ENCODE results near the gene ACER3.

The ACER3 gene

GRCh38 chr11:77071671-77072605 is 211.2 kb downstream of the ACER3 start:
- Histone ChIP-seq H3K4me1 (peaks cover 57 to 77% (median 70%) of the 10 kb centered on the region in 10 experiments), H3K27ac (peak overlapping the region in 9 of 11 experiments; percentile 31 to 74 (median 64); a peak in 19 of 22 replicates), H3K36me3 (no peaks in the 10 kb centered on the region), H3K9me3 (replicated peaks in 1 of 11) (no peaks in the 10 kb centered on the region), H3K9ac (peak overlapping the region in 10 of 11 experiments; percentile 10 to 62 (median 50); a peak in 14 of 22 replicates), H3K4me3 (no peak overlapping the region), H3K27me3 (no peaks in the 10 kb centered on the region), H3K4me2 (peak overlapping the region; percentile 67 to 95 (median 85)), H4K20me1 (peaks cover 0 to 21% (median 12%) of the 10 kb centered on the region in 11 experiments; a peak in 7 of 22 replicates)
- no peak for TF ChIP-seq Cebpa-rat (IDR thresholded peaks at IDR 0.05)

DNA sequence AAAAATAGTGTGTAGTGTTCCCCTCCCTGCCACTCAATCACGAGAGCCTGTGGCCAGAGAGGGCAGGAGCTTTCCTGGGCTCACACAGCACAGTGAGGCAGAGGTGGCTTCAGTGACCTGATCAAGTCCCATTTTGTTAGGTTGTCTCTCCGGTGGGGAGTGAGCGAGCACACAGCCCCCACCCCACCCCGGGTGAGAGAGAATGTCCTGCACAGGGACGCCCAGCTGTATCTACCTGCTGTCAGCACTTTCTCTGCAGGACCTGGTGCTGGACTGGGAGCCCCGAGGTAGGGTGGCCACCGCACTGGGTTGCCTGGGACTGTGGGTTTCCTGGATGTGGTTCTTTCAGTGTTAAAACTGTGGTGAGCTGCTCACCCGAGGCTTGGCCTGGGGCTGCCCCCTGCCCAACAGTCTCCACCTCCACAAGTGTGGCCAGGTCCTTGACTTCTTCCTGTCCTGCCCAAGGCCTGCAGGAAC is 212.2 kb downstream of the ACER3 start:
- no peak for TF ChIP-seq Cebpa-rat (IDR thresholded peaks at IDR 0.05)
- Histone ChIP-seq H3K4me3 (no peak overlapping the region; a peak in 1 of 20 replicates), H3K36me3 (no peaks in the 10 kb centered on the region), H3K9ac (peak overlapping the region; percentile 24 to 73 (median 51); a peak in 15 of 22 replicates), H3K27me3 (no peaks in the 10 kb centered on the region), H3K4me2 (peak overlapping the region; percentile 67 to 95 (median 85)), H4K20me1 (peaks cover 0 to 19% (median 12%) of the 10 kb centered on the region in 11 experiments; a peak in 7 of 22 replicates), H3K27ac (peak overlapping the region in 9 of 11 experiments; percentile 31 to 74 (median 64); a peak in 19 of 22 replicates), H3K9me3 (replicated peaks in 1 of 11) (0 out of 22 replicates have a peak, but pooled peaks cover 0 to under 1% (median 0%) of the 10 kb centered on the region in 11 experiments), H3K4me1 (peaks cover 52 to 71% (median 63%) of the 10 kb centered on the region in 10 experiments)

DNA sequence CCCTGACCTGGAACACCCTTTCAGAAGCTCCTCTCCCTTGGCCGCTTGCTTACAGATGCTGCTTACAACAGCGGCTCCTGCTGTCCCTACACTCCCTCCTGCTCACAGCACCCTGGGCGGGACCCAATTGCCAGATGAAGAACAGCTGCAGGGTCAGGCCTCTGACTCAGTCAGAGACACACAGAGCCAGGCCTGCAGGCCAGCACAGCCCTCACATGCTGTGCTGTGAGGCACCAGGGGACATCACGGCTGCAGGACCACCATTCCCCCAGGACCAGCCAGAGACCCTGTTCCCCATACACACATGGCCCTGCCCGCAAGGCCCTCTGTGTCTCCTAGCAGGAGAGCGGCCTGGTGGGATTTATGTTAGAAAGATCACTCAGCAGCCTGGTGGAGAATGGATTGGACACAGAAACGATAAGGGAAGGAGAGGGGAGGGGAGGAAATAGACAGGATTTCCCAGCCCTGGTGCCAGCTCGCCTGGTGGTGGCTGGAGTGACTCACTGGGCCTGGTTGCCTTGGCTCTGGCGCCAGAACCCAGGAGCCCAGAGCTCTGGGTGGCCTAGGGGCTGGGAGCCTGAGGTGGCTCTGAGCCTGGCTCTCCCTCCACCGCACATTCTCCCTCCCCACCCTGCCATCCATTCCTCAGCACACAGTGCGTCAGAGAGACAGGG is 212.7 kb downstream of the ACER3 start:
- Histone ChIP-seq H3K9me3 (replicated peaks in 1 of 11) (peaks cover 0 to 6% (median 5%) of the 10 kb centered on the region in 11 experiments; a peak in 9 of 22 replicates), H3K9ac (peak overlapping the region; percentile 24 to 73 (median 51); a peak in 21 of 22 replicates), H3K4me1 (peaks cover 46 to 65% (median 57%) of the 10 kb centered on the region in 10 experiments), H3K4me2 (peak overlapping the region; percentile 67 to 95 (median 85)), H3K27ac (peak overlapping the region in 10 of 11 experiments; percentile 13 to 74 (median 64); a peak in 17 of 22 replicates), H4K20me1 (peaks cover 0 to 14% (median 8%) of the 10 kb centered on the region in 11 experiments; a peak in 7 of 22 replicates), H3K27me3 (no peaks in the 10 kb centered on the region), H3K36me3 (no peaks in the 10 kb centered on the region; a peak in 1 of 22 replicates), H3K4me3 (no peak overlapping the region)
- TF ChIP-seq Cebpa-rat (IDR thresholded peaks at IDR 0.05): no peak

DNA sequence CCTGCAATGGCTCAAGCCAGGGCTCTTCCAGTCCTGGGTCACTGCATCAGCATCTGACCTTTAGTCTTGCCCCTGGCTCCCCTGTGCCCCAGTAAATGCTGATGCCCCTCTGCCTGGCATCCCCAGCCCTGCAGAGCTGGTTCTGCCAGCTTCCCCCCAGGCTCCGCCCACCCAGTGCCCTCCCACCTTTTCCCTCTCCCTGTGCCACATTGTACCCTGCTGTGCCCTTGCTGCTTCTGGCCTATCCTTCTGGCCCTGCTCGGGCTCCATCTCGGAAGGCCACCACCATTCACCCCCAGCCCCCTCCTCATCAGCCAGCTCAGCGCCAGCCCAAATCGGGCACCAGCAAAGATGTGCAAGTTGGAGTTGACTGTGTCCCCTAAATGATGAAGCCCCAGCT is 213.5 kb downstream of the ACER3 start:
- Histone ChIP-seq H3K36me3 (no peaks in the 10 kb centered on the region; a peak in 1 of 22 replicates), H3K9me3 (replicated peaks in 1 of 11) (peaks cover 0 to 9% (median 5%) of the 10 kb centered on the region in 11 experiments; a peak in 9 of 22 replicates), H3K4me1 (peaks cover 40 to 58% (median 50%) of the 10 kb centered on the region in 10 experiments), H3K27me3 (no peaks in the 10 kb centered on the region), H3K9ac (peak overlapping the region in 10 of 11 experiments; percentile 13 to 73 (median 50); a peak in 13 of 22 replicates), H4K20me1 (peaks cover 0 to 11% (median under 1%) of the 10 kb centered on the region in 11 experiments; a peak in 4 of 22 replicates), H3K27ac (peak overlapping the region in 6 of 11 experiments; percentile 63 to 74 (median 66); a peak in 6 of 22 replicates), H3K4me3 (no peak overlapping the region), H3K4me2 (peak overlapping the region; percentile 67 to 95 (median 85); a peak in 18 of 22 replicates)
- TF ChIP-seq Cebpa-rat (IDR thresholded peaks at IDR 0.05): no peak

DNA sequence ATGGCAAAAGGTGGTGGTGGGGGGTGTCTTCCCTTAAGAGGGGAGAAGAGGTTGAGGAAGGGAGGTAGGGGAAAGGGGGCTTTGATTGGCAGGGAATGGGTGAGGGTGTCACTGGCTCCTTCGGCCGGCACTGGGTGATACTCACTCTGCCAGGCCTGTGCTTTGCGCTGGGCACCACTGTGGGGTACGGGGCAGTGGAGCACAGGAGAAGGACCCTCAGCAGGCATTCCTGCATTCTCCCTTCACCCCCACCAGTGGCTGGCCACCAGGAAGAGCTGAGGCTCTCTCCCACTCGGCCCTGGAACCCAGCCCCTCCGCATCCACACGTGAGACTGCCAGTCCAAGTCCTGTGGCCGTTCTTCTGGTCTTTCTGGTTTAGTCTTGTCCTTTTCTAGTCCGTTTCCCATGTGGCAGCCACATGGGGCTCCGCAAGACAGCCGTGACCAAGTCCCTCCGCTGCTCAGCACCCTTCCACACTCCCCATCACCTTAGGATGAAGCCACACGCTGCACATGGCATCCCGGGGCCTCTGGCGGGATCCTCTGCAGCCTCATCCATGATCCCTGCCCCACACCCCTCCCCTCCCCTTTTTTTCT is 214.0 kb downstream of the ACER3 start:
- no peak overlapping the region for H3K27ac ChIP-seq
- no peak for TF ChIP-seq Cebpa-rat (IDR thresholded peaks at IDR 0.05)
- peak overlapping the region in 2 of 11 experiments; percentile 51 to 73; a peak in 1 of 22 replicates for H3K9ac ChIP-seq
- H4K20me1 ChIP-seq: peaks cover 0 to 6% (median 0%) of the 10 kb centered on the region in 11 experiments; a peak in 4 of 22 replicates
- H3K4me1 ChIP-seq: peaks cover 40 to 52% (median 46%) of the 10 kb centered on the region in 10 experiments
- no peak overlapping the region for H3K4me3 ChIP-seq
- H3K4me2 ChIP-seq: peak overlapping the region in 5 of 11 experiments; percentile 22 to 93 (median 90); a peak in 7 of 22 replicates
- no peaks in the 10 kb centered on the region; a peak in 1 of 22 replicates for H3K36me3 ChIP-seq
- no peaks in the 10 kb centered on the region for H3K27me3 ChIP-seq
- peaks cover 0 to 9% (median 5%) of the 10 kb centered on the region in 11 experiments; a peak in 9 of 22 replicates for H3K9me3 ChIP-seq (replicated peaks in 1 of 11)

GRCh38 chr11:77075425-77075905 is 214.7 kb downstream of the ACER3 start:
- no peaks in the 10 kb centered on the region; a peak in 2 of 22 replicates for H4K20me1 ChIP-seq
- TF ChIP-seq Cebpa-rat (IDR thresholded peaks at IDR 0.05): no peak
- no peak overlapping the region for H3K4me3 ChIP-seq
- no peak overlapping the region for H3K4me2 ChIP-seq
- no peaks in the 10 kb centered on the region; a peak in 1 of 22 replicates for H3K36me3 ChIP-seq
- H3K4me1 ChIP-seq: peaks cover 42 to 49% (median 47%) of the 10 kb centered on the region in 10 experiments
- no peak overlapping the region for H3K9ac ChIP-seq
- H3K9me3 ChIP-seq (replicated peaks in 1 of 11): peaks cover 0 to 12% (median 5%) of the 10 kb centered on the region in 11 experiments; a peak in 9 of 22 replicates
- H3K27ac ChIP-seq: no peak overlapping the region
- H3K27me3 ChIP-seq: no peaks in the 10 kb centered on the region
